UCSD-AML1 (cell line): ENCODE data around the gene EPHB1.

Experiments
- DNase-seq: peaks from one replicate; lab custom pipeline; 2025; ENCODE audit not compliant: unreplicated experiment; lab: John Stamatoyannopoulos, UW

The EPHB1 gene

GRCh38 chr3:134807189-134807588 lies 12.1 kb downstream of the EPHB1 start:
- DNase-seq, result no peak

- DNase-seq, result no peak
Measured at GRCh38 chr3:134808835-134809234, 13.8 kb downstream of the EPHB1 start.

DNA sequence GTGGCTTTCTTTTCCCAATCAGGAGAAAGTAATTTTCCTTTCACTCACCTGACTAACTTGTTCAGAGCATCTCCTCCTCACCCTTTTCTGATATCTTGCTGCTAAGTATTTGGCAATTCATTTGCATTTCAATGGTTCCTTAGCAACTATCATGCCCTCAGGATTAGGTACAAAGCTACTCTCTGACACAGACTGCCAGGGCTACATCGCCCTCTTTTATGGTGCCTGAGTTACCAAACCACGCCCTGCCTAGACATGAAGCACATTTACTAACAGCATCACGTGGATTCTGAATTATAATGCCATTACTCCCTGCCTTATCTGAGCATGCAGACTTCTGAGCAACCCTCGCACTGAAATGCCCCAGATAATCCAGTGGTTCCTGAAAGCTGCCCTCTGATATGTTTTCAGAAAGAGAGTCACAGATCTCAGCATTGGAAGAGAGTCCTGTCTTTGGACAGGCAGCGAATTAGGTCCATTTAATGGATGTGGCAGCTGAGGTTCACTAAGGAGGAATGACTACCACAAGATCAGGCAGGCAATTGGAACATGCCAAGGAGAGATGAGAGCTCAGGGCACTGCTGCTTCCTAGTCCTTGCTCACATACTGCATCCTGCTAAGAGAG lies 14.5 kb downstream of the EPHB1 start:
- DNase-seq, result no peak

- no peak for DNase-seq
Measured at GRCh38 chr3:134810052-134810435, 15.0 kb downstream of the EPHB1 start.

DNA sequence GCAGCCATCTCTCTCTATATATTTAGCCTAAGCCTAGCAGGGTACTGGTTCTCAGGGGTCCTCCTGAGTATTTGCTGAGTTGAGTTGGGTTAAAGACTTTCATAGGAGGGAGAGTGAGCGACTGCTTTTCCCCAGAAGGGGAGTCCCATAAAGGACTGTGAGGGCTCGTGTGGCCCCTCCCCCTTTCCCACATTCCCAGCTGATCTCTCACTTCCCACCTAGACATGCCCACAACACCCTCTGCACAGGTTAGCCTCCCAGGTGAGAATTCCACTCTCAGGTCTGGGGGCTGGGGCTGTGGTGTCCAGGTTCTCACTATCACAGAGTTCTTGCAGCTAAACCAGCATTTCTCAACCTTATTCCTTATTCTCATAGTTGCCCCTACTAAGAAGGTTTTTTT lies 15.8 kb downstream of the EPHB1 start:
- DNase-seq, result no peak

GRCh38 chr3:134813618-134814017 lies 18.6 kb downstream of the EPHB1 start:
- DNase-seq, result no peak

DNA sequence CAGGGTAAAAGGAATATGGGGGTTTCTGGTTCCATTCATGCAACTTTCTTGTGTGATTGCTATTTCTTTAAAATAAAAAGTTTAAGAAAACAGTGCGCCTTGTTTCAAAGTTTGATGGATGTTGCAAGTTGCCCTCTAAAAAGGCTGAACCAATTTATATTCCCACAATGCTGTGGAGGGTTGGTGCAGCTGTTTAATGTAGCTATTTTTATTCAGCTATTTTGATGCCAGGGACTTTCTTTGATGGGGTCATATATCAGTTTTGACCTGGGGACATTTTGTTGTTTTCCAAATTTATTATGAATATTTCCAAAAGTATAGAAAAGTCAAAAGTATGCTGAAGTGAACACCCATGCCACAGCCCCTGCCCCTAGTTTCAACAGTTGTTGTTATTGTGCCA lies 20.5 kb downstream of the EPHB1 start:
- no peak for DNase-seq

DNA sequence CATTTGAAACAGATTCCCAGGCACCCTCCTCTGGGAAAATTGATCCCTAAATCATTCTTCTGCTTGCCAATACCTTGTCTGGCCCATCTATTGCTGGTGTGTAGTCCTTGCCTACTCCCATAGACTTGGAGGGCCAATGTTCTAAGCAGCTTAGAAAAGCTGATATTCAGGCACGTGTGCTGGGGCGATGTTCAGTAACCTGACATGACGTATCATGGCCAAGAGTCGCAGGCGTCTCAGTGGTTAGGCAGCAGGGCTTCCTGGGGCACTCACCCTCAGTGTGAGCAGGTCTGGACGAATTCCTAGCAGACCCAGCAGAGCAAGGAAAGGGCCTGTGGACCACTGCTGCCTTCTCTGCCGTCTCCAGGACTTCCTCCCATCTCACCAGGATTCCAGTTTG lies 21.6 kb downstream of the EPHB1 start:
- no peak for DNase-seq

DNA sequence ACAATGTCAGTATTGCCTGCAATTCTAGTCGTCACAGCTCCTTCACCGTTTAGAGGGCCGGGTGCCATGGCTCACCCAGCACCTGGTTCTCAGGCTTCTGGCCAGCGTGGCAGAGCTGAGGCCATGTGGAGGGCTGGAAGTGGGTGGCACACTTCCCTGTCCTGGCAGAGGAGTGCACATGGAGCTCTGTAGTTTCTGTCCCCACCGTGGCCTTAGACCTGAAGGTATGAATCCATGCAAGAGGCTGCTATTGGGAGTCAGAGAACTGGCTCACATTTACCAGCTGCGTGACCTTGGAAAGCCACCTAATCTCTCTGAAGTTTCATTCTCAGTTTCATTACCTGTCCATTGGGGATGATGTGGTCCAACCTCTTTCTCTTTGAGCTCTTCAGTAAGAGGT lies 22.2 kb downstream of the EPHB1 start:
- DNase-seq, result no peak

GRCh38 chr3:134820994-134821393 lies 25.9 kb downstream of the EPHB1 start:
- no peak for DNase-seq

DNA sequence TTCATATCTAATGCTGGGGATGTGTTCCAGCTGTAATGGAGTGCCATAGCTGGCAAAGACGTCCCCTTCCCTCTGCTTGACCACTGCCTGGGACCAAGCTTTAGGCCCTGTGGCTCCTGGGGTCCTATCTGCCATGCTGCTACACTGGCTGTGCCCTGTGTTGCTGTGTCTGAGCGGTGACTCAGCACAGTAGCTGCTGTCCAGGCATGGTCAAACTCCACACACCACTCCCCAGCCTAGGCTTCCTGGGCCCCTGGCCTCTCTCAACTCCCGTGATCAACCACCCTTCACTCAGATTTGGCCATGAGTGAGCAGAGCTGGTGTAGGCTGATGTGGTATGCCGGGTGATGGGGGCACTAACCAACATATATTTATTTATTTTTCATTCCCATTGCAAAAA lies 27.0 kb downstream of the EPHB1 start:
- DNase-seq, result no peak

DNA sequence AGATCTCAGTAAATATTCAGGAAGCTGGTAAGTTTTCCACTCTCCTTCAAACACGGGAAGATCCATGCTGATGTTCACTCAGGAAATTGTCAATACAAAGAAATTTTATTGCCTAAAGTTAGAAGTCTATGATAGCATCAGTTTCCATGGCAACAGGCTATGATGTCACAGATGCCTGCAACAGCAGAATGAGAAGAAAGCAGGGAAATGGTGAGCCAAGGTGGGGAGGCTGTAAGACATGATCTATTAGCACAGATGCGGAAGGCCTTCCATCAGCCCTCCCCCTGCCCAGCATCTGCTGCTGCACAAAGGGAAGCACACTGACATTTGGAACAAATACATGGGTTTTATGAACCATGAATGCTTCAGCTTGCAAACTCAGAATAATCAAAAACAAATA lies 28.6 kb downstream of the EPHB1 start:
- no peak for DNase-seq

DNA sequence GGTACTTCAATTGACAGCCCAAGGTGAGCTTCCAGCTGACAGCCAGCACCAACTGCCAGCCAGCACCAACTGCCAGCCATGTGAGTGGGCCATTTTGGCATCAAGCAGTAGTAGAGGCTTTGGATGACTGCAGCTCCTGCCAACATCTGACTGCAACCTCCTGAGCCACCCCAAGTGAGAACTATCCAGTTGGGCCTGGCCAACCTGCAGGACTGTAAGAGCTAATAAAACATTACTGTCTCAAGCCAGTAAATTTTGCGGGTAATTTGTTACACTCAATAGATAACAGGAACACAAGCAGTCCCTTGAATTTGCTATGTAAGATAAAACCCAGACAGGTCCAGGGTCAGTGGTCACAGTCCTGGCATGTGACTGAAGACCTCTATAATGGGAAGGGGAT lies 29.7 kb downstream of the EPHB1 start:
- DNase-seq, result no peak

DNA sequence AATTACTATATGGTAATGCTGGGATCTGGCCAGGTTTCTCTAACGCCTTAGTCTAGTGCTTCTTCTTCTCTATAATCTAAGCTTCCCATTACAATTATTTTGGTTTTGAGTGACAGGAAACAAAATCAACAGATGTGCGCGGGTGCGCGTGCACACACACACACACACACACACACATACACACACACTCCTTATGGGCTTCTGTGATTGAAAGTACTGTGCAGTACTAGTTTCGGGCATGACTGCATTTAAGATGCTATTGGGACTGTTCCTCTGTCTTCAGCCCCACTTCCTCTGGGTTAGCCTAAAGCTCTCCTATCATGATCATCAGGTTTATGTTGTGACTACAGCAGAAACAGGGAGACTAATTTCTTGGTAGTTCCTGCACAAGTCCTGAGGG lies 32.2 kb downstream of the EPHB1 start:
- no peak for DNase-seq

DNA sequence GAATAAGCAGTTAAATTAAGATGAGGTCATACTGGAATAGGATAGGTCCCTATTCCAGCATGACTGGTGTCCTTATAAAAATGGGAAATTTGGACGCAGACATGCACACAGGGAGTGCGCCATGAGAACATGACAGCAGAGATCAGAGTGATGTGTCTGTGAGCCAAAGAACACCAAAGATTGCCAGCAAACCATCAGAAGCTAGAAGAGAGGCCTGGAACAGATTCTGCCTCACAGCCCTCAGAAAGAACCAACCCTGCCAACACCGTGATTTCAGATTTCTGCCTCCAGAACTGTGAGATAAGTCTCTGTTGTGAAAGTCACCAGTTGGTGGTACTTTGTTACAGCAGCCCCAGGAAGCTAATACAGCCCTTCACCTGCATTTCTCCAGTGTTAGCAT lies 34.7 kb downstream of the EPHB1 start:
- no peak for DNase-seq

DNA sequence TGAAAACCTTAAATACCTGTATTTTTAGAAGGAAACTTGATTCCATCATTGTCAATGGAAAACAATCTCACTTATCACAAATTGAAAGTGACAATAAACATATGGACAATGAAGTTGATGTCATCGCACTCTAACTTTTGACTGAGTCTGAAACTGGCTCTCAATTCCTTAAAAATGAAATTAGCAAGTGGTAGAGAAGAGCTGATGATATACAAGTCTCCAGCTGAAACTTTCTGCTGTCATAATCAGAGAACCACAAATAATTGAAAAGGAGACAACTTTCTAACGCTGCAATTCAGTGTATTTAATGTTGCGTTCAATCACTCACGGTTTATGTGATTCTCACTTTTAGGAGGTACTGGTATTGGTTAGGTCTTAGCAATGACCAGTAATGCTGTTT lies 37.5 kb downstream of the EPHB1 start:
- DNase-seq, result no peak

GRCh38 chr3:134833453-134834163 lies 38.5 kb downstream of the EPHB1 start:
- no peak for DNase-seq

DNA sequence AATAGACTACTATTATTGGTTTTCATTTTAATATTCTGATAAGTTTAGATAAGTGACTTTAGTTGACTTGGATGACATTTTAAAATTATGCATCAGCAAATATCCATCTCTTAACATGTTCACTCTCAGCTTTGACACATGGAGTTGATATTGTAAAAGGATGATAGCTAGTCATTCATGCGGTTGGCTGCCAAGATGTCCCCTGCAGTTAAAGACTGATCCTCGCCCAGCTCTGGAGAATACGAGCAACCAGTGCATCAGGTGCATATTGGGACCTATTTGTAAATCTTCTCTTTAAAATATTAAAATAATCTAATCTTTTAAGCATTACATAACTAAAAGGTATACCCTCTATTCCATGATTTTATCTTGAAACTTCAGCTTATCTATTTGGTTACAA lies 41.9 kb downstream of the EPHB1 start:
- no peak for DNase-seq

DNA sequence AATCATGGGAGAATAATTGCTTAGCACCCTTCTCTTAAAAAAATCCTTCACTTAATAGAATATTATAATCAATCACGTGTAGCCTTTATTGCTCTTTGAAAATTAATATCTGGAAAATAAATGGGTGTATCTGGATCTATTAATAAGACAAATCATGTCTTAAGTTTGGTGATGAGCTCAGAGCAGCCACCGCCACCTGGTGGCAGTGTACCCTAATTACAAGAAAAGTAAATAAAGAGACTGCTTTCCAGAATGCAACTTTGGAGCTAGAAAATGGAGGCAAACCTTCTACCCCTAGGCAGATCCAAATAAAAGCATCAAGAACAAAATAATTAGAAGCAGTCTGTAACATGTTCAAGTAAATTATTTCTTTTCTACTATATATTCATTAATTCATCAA lies 43.5 kb downstream of the EPHB1 start:
- no peak for DNase-seq

GRCh38 chr3:134839422-134839821 lies 44.4 kb downstream of the EPHB1 start:
- no peak for DNase-seq

GRCh38 chr3:134839990-134840389 lies 44.9 kb downstream of the EPHB1 start:
- DNase-seq, result no peak

DNA sequence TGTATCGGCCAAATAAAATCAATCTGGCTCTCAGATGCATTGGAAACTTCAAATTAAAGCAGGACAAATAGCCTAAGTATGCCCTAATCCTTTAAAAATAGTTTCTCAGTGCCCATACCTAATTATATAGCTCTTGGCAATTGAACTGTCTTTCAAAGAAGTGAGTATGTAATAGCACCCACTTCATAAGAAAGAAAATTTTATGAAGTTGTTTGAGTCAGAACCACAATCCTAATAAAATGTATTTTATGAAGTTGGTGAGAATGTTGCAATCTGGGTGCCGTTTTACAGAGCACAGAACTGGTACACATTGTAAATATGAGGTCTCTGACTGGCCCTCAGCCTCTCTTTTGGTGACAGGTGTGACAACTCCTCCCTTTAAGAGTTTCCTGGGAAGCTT lies 45.4 kb downstream of the EPHB1 start:
- DNase-seq, result no peak

GRCh38 chr3:134846084-134846483 lies 51.0 kb downstream of the EPHB1 start:
- no peak for DNase-seq
